Fibroblast of the aortic adventitia (primary cell): Measurements from ENCODE around the gene TACR2. TPM values are rescaled to one million over a fixed set of nuclear protein-coding genes. Genes with fewer than 3 reads are reported as not detected.
A peak's percentile ranks its signal among the peaks of the same experiment; 100 is the strongest.

Source experiments
- DNase-seq: peaks from one replicate; pipeline ENCODE4 v3.0.0-alpha.2; 2010; ENCODE audit warnings: low read depth
- H3K4me3 ChIP-seq: 2 replicates; pipeline ENCODE4 v1.5.1; 2011; ENCODE audit warnings: low read depth, mild to moderate bottlenecking, control low read depth, low read length, moderate library complexity
- CTCF ChIP-seq: IDR thresholded peaks from 2 replicates; pipeline ENCODE4 v1.5.1; 2011; ENCODE audit warnings: mild to moderate bottlenecking, low read length, control low read depth, inconsistent platforms; ENCODE audit not compliant: insufficient read depth
- total RNA-seq: library from RNA; depleted of rRNA; stranded (reverse); fragments of >200 nt; gene quantifications from 2 replicates; pipeline ENCODE4 v1.2.3, GENCODE V29; 2012; ENCODE audit warnings: low replicate concordance

The TACR2 gene
- total RNA-seq, 1 donor, result 0.18 TPM

- no peak for TF ChIP-seq CTCF
- no peak overlapping the region for H3K4me3 ChIP-seq
- DNase-seq, result no peak
Observed at GRCh38 chr10:69385454-69386350, 31.0 kb downstream of the TACR2 start.

GRCh38 chr10:69384320-69384719 lies 32.4 kb downstream of the TACR2 start:
- no peak overlapping the region for H3K4me3 ChIP-seq
- TF ChIP-seq CTCF, result no peak
- no peak for DNase-seq

- peak; percentile 67 for DNase-seq
- TF ChIP-seq CTCF, result peak; percentile 44
- H3K4me3 ChIP-seq, result no peak overlapping the region
Observed at GRCh38 chr10:69383558-69383957, 33.2 kb downstream of the TACR2 start.

- no peak overlapping the region for H3K4me3 ChIP-seq
- DNase-seq, result peak; percentile 92
- no peak for TF ChIP-seq CTCF
Observed at GRCh38 chr10:69382382-69383117, 34.2 kb downstream of the TACR2 start.

GRCh38 chr10:69379800-69380199 lies 36.9 kb downstream of the TACR2 start:
- no peak overlapping the region for H3K4me3 ChIP-seq
- no peak for TF ChIP-seq CTCF
- DNase-seq, result no peak

GRCh38 chr10:69377933-69378332 lies 38.8 kb downstream of the TACR2 start:
- TF ChIP-seq CTCF, result no peak
- DNase-seq, result peak; percentile 77
- no peak overlapping the region for H3K4me3 ChIP-seq
